Activated T-helper 17 cell treated with anti-CD3 and anti-CD28 coated beads, Interleukin-2, amount 50 U/mL, for 72 hours (primary cell): ENCODE data around the gene EEF1A2. TPM values are rescaled to one million over a fixed set of nuclear protein-coding genes. Genes with fewer than 3 reads are reported as not detected.

Experiments
- ATAC-seq: fragments of 150-1000 bp; cut with Tn5 transposase; replicated peaks from 2 replicates; pipeline ENCODE4 v1.10.0; 2021; ENCODE audit warnings: mild to moderate bottlenecking, moderate library complexity
- H3K27ac Mint-ChIP-seq: one replicate; pipeline ENCODE4 v1.8.0; 2022; ENCODE audit warnings: mixed read lengths
- H3K27me3 Mint-ChIP-seq: one replicate; pipeline ENCODE4 v1.8.0; 2022; ENCODE audit warnings: mixed read lengths
- H3K36me3 Mint-ChIP-seq: one replicate; pipeline ENCODE4 v1.8.0; 2022; ENCODE audit warnings: low read depth, mild to moderate bottlenecking, mixed read lengths
- H3K4me1 Mint-ChIP-seq: one replicate; pipeline ENCODE4 v1.8.0; 2022; ENCODE audit warnings: mixed read lengths
- H3K4me3 Mint-ChIP-seq: one replicate; pipeline ENCODE4 v1.8.0; 2022; ENCODE audit warnings: mild to moderate bottlenecking, mixed read lengths
- H3K9me3 Mint-ChIP-seq: one replicate; pipeline ENCODE4 v1.8.0; 2022; ENCODE audit warnings: mixed read lengths
- total RNA-seq, 2 donors: library from RNA; stranded (reverse); gene quantifications; one replicate each; pipeline ENCODE4 v1.2.3, GENCODE V29; 2022

EEF1A2 gene
- total RNA-seq, 2 donors from 2014 or later = 0.80 to 10.9 TPM

- Mint-ChIP-seq H3K9me3 (peaks cover 4% of the 10 kb centered on the region), H3K4me1 (no peaks in the 10 kb centered on the region), H3K27me3 (peaks cover 10% of the 10 kb centered on the region), H3K4me3 (no peak overlapping the region), H3K27ac (no peak overlapping the region), H3K36me3 (no peaks in the 10 kb centered on the region)
- ATAC-seq = no peak
These were observed 3.8 kb upstream of the EEF1A2 start for GRCh38 chr20:63502671-63503172.

DNA sequence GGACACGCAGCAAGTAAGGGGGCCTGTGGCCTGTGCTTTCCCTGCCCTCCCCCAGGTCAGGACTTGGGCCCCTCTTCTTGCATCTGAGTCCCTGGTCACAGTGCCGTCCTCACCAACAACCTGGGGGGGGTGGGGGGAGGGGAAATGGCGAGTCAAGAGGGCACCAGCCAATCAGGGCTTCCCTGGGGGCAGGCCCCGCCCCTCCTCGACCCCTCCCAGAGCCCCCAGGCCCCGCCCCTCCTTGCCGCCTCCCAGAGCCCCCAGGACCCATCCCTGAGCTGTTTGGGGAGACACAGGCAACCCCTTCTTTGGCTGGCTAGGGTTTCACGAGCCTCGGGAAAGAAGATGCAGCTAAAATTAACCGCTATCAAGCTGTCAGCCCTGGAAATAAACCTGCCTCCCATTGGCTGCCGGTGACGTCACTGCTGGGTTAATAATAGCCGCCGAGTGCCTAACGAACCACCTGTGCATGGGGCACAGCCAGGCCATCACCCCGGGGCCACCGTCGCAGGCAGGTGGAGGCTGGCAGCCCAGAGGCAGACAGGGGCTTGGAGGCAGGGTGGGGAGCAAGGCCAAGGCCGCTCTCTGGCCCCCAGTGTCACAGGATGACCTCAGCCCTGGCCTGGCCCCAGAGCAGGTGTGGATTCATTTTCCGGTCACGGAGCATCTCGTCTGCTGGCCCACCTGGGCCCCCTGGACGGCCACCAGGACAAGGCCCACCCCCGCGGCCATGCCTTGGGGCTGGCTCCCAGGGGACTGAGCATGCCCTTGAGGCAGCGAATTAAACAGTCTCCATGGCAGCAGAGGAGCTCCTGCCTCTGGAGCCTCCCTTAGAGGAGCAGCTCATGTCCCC is 3.2 kb upstream of the EEF1A2 start:
- peaks cover 4% of the 10 kb centered on the region for H3K9me3 Mint-ChIP-seq
- no peak overlapping the region for H3K27ac Mint-ChIP-seq
- H3K4me3 Mint-ChIP-seq = no peak overlapping the region
- ATAC-seq = no peak
- no peaks in the 10 kb centered on the region for H3K4me1 Mint-ChIP-seq
- no peaks in the 10 kb centered on the region for H3K36me3 Mint-ChIP-seq
- H3K27me3 Mint-ChIP-seq = peaks cover 11% of the 10 kb centered on the region

GRCh38 chr20:63500902-63501817 is 2.3 kb upstream of the EEF1A2 start:
- Mint-ChIP-seq H3K27me3 (peaks cover 11% of the 10 kb centered on the region), H3K4me3 (no peak overlapping the region)
- ATAC-seq = no peak

DNA sequence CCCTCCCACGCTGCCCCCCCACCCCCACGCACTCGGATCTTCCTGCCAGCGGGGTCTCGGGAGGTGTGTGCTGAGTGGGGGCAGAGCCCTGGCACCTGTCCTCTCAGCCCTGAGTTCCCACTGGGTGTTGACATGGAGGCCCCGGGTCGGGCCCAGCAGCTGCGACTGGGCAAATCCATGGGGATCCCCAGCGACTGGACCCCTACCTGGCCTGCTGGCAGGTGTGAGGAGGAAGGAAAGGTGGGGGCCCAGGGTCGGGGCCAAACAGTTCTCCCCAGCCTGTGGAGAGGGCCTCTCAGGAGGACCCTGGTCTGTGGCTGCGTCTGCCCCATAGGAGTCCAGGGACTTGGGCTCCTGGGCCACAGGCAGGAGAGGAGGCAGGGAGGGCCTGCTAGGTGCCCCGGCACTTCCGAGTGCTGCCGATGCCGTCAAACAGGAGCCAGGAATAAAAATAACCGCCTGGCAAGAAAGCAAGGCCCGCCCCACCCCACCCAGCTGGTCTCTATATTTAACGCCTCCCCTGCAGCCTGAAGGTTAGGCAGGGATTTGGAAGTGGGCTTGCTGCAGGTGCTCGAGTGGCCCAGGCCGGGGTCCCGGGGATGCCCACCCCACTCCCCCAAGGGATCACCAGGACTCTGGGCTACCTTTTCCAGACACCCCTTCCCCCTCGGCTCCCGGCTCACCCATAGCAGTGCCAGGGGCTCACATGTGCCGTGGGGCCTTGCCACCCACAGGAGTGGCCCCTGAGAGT is 1.4 kb upstream of the EEF1A2 start:
- Mint-ChIP-seq H3K4me1 (no peaks in the 10 kb centered on the region), H3K36me3 (no peaks in the 10 kb centered on the region), H3K27ac (no peak overlapping the region), H3K9me3 (peaks cover 4% of the 10 kb centered on the region), H3K4me3 (no peak overlapping the region), H3K27me3 (peaks cover 11% of the 10 kb centered on the region)
- ATAC-seq = no peak

More at GRCh38 chr20:63500902-63501817, 2.3 kb upstream of the EEF1A2 start:
- Mint-ChIP-seq H3K4me1 (no peaks in the 10 kb centered on the region), H3K36me3 (no peaks in the 10 kb centered on the region), H3K27ac (no peak overlapping the region), H3K9me3 (peaks cover 4% of the 10 kb centered on the region)

DNA sequence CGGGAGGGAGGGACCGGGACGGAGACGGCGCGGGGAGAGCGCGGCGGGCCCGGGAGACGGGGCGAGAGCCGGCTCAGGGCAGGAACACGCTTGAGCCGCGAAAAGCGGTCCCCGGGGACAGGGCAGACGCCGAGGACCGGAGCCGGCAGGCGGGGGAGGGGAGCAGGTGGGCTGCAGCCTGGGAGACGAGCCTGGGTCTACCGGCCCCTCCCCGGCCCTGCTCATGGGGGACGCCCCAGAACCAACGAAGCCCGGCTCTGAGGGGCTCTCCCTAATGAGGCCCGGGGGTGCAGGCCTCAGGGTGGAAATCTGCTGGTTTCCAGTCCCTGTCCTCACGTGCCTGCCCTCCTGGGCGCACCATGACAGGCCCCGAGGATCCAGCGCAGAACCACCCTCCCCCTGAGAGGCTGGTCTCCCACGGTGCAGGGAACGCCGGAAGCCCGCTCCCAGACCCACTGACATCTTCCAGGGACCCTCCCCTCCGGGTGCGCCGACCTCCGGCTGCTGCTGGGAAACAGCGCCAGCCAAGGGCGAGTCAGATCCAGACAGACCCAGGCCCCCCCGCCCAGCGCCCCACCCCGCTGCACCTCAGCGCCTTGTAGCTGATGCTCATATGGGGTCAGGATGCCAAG is 571 bp upstream of the EEF1A2 start:
- no peak overlapping the region for H3K27ac Mint-ChIP-seq
- H3K27me3 Mint-ChIP-seq = peaks cover 7% of the 10 kb centered on the region
- H3K4me3 Mint-ChIP-seq = no peak overlapping the region
- no peaks in the 10 kb centered on the region for H3K4me1 Mint-ChIP-seq
- no peak for ATAC-seq
- peaks cover 4% of the 10 kb centered on the region for H3K9me3 Mint-ChIP-seq
- H3K36me3 Mint-ChIP-seq = no peaks in the 10 kb centered on the region

DNA sequence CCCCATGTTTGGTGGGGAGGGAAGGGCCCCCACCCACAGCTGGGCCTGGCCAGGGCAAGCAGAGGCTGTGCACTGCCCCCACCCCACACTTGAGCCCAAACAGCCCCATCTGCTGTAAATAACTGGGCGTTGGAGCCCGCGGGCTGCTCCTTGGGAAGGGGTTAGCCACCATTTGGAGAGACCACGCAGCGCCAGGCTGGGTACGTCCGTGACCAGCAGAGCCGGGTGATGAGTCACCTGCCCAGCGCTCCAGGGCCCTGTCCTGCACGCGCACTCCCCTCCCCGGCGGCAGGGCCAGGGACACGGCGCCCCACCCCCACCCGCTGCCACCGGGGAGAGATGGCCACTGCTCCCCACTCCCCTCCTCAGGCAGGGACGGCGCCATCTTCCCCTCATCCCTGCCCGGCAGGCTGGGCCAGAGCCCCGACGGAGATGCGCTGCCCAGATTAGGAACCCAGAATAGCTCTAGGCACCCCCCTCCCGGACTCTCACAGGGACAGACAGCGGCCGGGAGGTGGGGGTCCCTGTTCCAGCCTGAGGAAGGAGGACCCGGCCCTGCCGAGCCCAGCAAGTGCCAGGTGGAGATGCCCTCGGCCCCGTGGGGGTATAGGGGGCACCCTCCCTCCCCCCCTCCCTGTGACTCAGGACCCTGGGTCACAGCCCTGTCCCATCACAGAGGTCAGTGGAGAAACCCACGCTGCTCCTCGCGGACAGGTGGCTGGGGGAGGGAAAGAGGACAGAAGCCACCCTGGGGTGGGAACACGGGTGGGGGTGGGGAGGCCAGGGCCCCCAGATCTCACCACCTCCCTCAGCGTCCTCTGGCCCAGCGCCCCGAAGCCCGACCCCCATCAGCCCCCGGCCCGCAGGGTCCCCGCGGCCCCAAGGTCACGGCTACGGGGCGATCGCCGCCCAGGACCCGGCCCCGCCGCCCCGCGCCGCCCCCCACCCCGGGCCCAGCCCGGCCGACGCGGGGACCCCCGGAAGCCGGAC is 642 bp downstream of the EEF1A2 start:
- Mint-ChIP-seq H3K4me3 (no peak overlapping the region), H3K4me1 (no peaks in the 10 kb centered on the region), H3K27ac (no peak overlapping the region), H3K36me3 (no peaks in the 10 kb centered on the region), H3K9me3 (no peaks in the 10 kb centered on the region), H3K27me3 (peaks cover 4% of the 10 kb centered on the region)
- ATAC-seq = peak; percentile 33

GRCh38 chr20:63497138-63497945 is 1.5 kb downstream of the EEF1A2 start:
- peaks cover 1% of the 10 kb centered on the region for H3K4me1 Mint-ChIP-seq
- no peak for ATAC-seq
- H3K36me3 Mint-ChIP-seq = no peaks in the 10 kb centered on the region
- peaks cover 8% of the 10 kb centered on the region for H3K27me3 Mint-ChIP-seq
- peaks cover under 1% of the 10 kb centered on the region for H3K9me3 Mint-ChIP-seq
- peak overlapping the region; percentile 32 for H3K4me3 Mint-ChIP-seq
- no peak overlapping the region for H3K27ac Mint-ChIP-seq

DNA sequence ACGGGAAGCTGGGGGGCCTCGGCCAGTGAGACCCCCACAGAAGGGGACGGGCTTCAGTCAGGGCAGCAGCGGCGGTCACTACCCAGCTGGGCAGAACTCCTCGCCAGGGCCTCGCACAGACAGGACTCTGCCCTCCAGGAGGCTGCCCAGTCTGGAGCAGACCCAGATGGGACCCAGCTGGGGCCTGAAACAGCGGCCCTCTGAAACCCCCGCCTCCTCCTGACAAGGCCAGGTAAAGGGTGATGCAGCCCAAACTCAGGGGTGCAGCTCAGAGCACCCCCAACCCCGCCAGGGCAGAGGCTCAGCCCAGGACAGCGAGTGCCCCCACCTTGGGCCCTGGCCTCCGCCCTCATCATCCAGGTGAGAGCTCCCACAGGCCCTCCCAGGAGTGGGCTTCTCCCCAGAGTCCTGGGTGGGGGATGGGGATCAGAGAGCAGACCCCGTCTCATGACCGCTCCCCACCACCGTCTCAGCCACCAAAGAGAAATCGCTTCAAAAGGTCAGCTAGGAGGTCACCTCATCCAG is 2.2 kb downstream of the EEF1A2 start:
- Mint-ChIP-seq H3K36me3 (no peaks in the 10 kb centered on the region), H3K27ac (no peak overlapping the region), H3K4me1 (peaks cover 5% of the 10 kb centered on the region), H3K9me3 (peaks cover 4% of the 10 kb centered on the region), H3K4me3 (peak overlapping the region; percentile 32), H3K27me3 (peaks cover 11% of the 10 kb centered on the region)
- ATAC-seq = peak; percentile 22

GRCh38 chr20:63495741-63496595 is 2.9 kb downstream of the EEF1A2 start:
- Mint-ChIP-seq H3K27ac (no peak overlapping the region), H3K4me3 (peak overlapping the region; percentile 32)

DNA sequence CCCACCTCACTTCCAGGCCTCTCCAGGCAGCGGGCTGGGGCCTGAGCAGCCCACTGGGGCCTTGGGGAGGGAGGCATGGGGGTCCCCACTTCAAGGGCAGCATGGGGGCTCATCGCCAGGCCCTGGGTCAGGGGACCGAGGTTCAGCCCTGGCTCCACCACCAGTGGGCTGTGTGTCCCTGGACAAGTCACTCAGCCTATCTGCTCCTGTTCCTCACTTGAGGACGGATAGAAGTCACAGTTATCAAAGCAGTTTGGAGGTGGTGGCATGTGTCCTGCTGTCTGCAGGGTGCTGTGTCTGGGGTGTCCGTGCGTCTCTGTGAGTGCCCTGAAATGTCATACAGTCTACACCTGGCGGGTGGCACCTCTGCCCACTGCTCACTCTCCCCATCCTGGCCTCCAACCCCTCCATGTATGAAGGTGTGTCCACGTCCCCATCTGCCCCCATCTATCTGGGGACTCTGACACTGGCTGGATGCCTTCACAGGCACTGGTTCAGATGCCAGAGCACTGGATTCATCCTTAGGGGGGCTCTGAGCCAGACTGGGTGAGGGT is 3.6 kb downstream of the EEF1A2 start:
- Mint-ChIP-seq H3K4me1 (peaks cover 5% of the 10 kb centered on the region), H3K27me3 (peaks cover 11% of the 10 kb centered on the region), H3K9me3 (peaks cover 4% of the 10 kb centered on the region), H3K4me3 (no peak overlapping the region), H3K36me3 (no peaks in the 10 kb centered on the region), H3K27ac (no peak overlapping the region)
- no peak for ATAC-seq

More at GRCh38 chr20:63495741-63496595, 2.9 kb downstream of the EEF1A2 start:
- Mint-ChIP-seq H3K9me3 (peaks cover 4% of the 10 kb centered on the region), H3K36me3 (no peaks in the 10 kb centered on the region), H3K27me3 (peaks cover 11% of the 10 kb centered on the region), H3K4me1 (peaks cover 5% of the 10 kb centered on the region)
- peak; percentile 77 for ATAC-seq
